ENCODE results near the gene SLC16A10.
A peak's percentile ranks its signal among the peaks of the same experiment; 100 is the strongest.
"Not testable (repeated sequence)": the region's sequence is repeated elsewhere in the genome, so short reads cannot be mapped to it uniquely, and the experiment has no call there.

Gene SLC16A10

DNA sequence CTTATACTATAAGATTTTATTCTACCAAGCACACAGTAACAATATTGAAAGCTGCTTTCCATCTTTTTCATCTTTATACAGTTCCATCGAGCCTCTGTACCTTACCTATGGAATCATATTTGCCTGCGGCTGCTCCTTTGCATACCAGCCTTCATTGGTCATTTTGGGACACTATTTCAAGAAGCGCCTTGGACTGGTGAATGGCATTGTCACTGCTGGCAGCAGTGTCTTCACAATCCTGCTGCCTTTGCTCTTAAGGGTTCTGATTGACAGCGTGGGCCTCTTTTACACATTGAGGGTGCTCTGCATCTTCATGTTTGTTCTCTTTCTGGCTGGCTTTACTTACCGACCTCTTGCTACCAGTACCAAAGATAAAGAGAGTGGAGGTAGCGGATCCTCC lies 89.8 kb downstream of the SLC16A10 start:
- Mint-ChIP-seq H3K4me3 (no peak overlapping the region), H3K27ac (no peak overlapping the region), H3K4me1 (no peaks in the 10 kb centered on the region), H3K36me3 (no peaks in the 10 kb centered on the region), H3K9me3 (no peaks in the 10 kb centered on the region)
- DNase-seq (ENCODE audit: low spot score in 2 of 2) (no peak), ATAC-seq (no peak)

DNA sequence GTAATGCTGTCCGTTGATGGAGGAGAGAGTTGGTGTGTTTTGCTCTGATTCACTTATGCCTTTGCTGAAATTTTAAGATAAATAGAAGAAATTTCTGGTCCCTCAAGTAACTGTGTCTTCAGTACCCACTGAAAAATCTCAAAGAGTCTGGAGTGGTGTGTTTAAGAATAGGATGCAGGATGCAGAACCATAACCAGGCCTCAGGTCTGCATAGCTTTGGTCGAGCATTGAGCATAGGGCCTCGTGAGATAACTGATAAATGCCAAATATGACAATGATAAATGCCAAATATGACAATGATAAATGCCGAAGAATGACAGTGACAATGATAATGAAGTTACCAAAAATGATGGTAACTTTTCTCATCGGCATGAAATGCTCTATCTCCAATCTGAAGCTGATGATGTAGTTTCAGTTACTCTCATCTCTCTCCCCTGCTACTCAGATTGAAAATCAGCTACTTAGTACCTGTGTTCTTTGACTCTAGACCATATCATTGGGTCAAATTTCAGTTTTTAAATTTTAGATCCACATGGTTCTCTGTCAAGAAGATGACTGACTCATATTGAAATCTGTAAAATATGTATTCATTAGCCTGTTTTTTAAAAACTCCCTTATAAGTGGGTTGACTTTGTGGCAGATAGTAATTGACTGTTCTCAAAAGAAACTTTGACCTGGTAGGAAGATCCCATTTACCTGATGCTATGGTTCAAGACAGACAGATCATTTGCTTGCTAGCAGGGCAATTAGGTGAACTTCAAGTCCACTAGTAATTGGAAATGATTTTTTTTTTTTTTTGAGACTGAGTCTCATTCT lies 96.6 kb downstream of the SLC16A10 start:
- H3K4me3 Mint-ChIP-seq: no peak overlapping the region
- no peak overlapping the region for H3K27ac Mint-ChIP-seq
- no peaks in the 10 kb centered on the region for H3K9me3 Mint-ChIP-seq
- no peaks in the 10 kb centered on the region for H3K36me3 Mint-ChIP-seq
- DNase-seq (ENCODE audit: low spot score in 2 of 2) (no peak), ATAC-seq (peak; percentile 88)
- no peaks in the 10 kb centered on the region for H3K4me1 Mint-ChIP-seq

DNA sequence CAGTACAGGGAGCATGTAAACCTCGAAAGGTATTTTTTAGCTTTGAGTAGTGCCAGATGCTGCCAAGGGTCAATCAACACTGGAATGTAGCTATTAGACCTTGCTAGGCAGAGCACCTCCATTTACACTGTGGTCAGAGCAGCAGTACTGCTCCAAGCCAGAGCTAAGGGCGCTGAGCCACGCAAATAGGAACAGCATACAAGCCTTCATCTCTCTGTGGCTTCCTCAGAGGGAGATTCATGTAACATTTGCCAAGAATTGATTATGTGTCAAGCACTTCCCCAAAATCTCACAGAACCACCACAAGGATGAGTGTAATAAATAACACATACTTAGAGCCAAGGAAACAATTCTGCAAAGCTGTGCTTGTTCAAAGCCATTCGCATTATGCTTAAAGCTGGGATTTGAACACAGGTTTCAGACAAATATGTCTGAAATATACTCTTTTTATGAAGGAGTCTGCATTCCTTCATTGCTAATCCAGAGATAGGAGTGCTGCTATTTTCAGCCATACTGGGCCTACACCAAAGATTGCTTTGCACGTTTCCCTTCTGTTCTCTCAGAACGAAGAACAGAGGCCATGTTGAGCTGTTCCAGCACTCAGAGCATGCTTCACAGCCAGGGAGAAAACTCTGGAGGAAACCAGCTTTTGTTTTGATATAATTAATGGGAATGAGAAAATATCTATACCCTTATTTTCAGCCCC lies 97.7 kb downstream of the SLC16A10 start:
- H3K36me3 Mint-ChIP-seq: no peaks in the 10 kb centered on the region
- no peaks in the 10 kb centered on the region for H3K9me3 Mint-ChIP-seq
- DNase-seq (ENCODE audit: low spot score in 2 of 2): no peak
- H3K27ac Mint-ChIP-seq: no peak overlapping the region
- H3K4me3 Mint-ChIP-seq: no peak overlapping the region
- no peak for ATAC-seq
- no peaks in the 10 kb centered on the region for H3K4me1 Mint-ChIP-seq

DNA sequence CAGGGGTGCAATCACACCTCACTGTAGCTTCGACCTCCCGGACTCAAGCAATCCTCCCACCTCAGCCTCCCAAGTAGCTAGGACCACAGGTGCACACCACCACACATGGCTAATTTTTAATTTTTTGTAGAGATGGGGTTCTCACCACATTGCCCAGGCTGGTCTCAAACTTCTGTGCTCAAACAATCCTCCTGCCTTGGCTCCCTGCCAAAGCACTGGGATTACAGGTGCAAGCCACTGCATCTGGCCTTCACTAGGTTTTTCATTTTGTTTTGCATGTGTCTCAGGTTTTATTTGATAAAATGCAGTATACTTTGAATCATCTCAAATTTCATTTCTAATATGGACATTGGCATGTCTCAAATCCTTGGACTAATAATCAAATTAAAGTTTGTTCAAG lies 98.7 kb downstream of the SLC16A10 start:
- DNase-seq (ENCODE audit: low spot score in 2 of 2): no peak
- H3K36me3 Mint-ChIP-seq: no peaks in the 10 kb centered on the region
- peaks cover 1% of the 10 kb centered on the region for H3K9me3 Mint-ChIP-seq
- no peaks in the 10 kb centered on the region for H3K4me1 Mint-ChIP-seq
- no peak overlapping the region for H3K27ac Mint-ChIP-seq
- no peak for ATAC-seq
- H3K4me3 Mint-ChIP-seq: no peak overlapping the region

DNA sequence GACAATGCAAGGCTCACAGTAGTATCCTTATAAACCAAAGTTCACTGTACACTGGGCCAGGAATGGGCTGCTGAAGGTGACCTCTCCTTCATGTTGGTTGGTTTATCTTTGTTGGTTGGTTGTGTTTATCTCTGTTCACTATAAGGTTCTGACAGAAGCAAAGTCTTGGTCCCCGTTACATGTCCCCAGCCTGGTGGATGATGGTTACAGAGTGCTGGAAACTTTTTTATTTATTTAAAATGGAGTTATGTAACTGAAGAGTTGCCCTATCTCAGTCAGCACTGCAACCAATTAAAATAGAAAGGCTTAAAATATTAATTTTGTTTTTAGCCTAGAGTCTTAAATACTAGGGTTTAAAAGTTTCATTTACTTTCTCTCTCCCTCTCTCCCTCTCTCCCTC lies 100.6 kb downstream of the SLC16A10 start:
- H3K36me3 Mint-ChIP-seq: no peaks in the 10 kb centered on the region
- no peak overlapping the region for H3K27ac Mint-ChIP-seq
- DNase-seq (ENCODE audit: low spot score in 2 of 2) (no peak), ATAC-seq (no peak)
- peaks cover 3% of the 10 kb centered on the region for H3K9me3 Mint-ChIP-seq
- no peak overlapping the region for H3K4me3 Mint-ChIP-seq
- H3K4me1 Mint-ChIP-seq: no peaks in the 10 kb centered on the region

DNA sequence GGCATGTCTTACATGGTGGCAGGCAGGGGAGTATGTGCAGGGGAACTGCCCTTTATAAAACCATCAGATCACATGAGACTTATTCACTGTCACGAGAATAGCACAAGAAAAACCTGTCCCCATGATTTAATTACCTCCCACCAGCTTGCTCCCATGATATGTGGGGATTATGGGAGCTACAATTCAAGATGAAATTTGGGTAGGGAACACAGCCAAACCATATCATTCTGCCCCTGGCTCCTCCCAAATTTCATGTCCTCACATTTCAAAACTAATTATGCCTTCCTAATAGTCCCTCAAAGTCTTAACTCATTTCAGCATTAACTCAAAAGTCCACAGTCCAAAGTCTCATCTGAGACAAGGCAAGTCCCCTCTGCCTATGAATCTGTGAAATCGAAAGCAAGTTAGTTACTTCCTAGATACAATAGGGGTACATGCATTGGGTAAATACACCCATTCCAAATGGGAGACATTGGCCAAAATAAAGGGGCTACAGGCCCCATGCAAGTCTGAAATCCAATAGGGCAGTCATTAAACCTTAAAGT lies 102.4 kb downstream of the SLC16A10 start:
- not testable (repeated sequence) for H3K36me3 Mint-ChIP-seq; DNase-seq (ENCODE audit: low spot score in 2 of 2); H3K4me3 Mint-ChIP-seq; ATAC-seq; H3K27ac Mint-ChIP-seq; H3K4me1 Mint-ChIP-seq; H3K9me3 Mint-ChIP-seq

DNA sequence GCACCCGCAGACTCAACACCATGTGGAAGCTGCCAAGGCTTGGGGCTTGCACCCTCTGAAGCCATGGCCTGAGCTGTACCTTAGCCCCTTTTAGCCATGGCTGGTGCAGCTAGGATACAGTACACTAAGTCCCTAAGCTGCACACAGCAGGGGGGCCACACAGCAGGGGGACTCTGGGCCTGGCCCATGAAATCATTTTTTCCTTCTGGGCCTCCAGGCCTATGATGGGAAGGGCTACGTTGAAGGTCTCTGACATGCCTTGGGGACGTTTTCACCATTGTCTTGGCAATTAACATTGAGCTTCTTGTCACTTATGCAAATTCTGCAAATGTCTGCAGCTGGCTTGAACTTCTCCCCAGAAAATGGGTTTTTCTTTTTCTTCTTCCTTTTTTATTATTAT lies 103.3 kb downstream of the SLC16A10 start:
- no peak overlapping the region for H3K27ac Mint-ChIP-seq
- no peaks in the 10 kb centered on the region for H3K4me1 Mint-ChIP-seq
- ATAC-seq (no peak), DNase-seq (ENCODE audit: low spot score in 2 of 2) (no peak)
- H3K9me3 Mint-ChIP-seq: peaks cover 3% of the 10 kb centered on the region
- no peaks in the 10 kb centered on the region for H3K36me3 Mint-ChIP-seq
- H3K4me3 Mint-ChIP-seq: no peak overlapping the region

DNA sequence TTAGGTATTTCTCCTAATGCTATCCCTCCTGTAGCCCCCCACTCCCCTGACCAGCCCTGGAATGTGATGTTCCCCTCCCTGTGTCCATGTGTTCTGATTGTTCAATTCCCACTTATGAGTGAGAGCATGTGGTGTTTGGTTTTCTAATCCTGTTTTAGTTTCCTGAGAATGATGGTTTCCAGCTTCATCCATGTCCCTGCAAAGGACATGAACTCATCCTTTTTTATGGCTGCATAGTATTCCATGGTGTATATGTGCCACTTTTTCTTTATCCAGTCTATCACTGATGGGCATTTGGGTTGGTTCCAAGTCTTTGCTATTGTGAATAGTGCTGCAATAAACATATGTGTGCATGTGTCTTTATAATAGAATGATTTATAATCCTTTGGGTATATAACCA lies 103.8 kb downstream of the SLC16A10 start:
- DNase-seq (ENCODE audit: low spot score in 2 of 2); ATAC-seq; H3K4me1 Mint-ChIP-seq; H3K27ac Mint-ChIP-seq; H3K36me3 Mint-ChIP-seq; H3K9me3 Mint-ChIP-seq; H3K4me3 Mint-ChIP-seq: not testable (repeated sequence)

DNA sequence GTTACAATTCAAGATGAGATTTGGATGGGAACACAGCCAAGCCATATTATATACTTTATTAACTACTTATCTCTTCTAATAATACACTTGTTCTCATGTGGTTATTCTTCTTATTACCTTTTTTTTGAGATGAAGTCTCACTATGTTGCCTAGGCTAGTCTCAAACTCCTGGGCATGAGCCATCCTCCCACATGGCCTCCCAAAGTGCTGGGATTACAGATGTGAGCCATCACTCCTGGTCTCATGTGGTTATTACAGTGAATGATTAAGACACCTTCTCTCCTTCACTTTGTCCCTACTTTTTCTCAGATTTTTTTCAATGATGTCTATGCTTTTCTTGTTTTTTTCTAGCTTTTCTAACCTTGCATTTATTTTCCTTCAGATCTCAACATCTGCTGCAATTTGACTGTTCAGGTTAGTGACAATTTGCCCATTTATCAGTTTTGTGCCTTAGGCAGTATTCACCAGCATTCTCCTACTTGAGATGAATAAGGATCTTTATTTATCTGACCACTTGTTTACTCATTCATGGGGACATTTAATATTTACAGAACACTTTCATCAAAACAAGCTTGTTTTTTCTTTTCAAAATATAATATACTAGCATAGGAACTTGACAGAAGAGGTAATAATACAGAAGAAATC lies 105.7 kb downstream of the SLC16A10 start:
- Mint-ChIP-seq H3K4me1 (no peaks in the 10 kb centered on the region), H3K27ac (no peak overlapping the region), H3K9me3 (peaks cover 3% of the 10 kb centered on the region), H3K4me3 (no peak overlapping the region), H3K36me3 (no peaks in the 10 kb centered on the region)
- ATAC-seq (no peak), DNase-seq (ENCODE audit: low spot score in 2 of 2) (no peak)

DNA sequence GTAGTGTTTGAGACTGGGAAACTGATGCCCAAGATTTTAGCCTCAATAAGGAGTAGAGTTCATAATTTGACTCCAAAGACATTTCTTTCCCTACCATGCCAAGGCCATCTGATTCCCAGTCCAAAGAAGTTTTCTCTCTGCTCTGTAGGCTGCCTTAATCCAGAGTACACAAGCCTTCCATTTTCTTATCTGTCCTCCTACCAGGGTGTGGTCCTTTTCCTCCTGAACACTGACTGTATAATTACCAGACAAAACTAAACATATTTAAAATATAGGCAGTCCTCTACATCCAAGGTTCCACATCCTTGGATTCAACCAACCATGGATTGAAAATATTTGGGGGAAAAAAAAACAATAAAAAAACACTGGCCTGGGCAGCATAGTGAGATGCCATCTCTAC lies 108.4 kb downstream of the SLC16A10 start:
- no peaks in the 10 kb centered on the region for H3K36me3 Mint-ChIP-seq
- H3K27ac Mint-ChIP-seq: no peak overlapping the region
- H3K9me3 Mint-ChIP-seq: peaks cover 3% of the 10 kb centered on the region
- H3K4me1 Mint-ChIP-seq: no peaks in the 10 kb centered on the region
- DNase-seq (ENCODE audit: low spot score in 2 of 2) (no peak), ATAC-seq (no peak)
- H3K4me3 Mint-ChIP-seq: no peak overlapping the region

DNA sequence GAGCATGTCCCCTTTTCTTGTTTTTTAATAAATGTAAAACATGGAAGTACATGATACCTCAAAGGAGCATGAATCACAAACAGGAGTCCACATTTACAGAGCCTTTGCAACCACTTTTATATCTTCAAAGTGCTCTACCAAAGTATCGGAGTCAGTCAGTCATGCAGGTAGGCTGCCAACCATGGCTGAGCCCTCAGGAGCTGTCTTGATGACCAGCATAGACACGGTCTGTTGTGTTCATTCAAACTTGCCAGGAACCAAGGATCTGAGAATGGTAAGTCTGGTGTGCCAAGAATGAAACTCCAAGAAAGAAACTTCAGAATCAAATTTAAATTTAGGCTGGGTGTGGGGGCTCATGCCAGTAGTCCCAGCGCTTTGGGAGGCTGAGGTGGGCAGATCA lies 111.5 kb downstream of the SLC16A10 start:
- Mint-ChIP-seq H3K4me3 (no peak overlapping the region), H3K36me3 (no peaks in the 10 kb centered on the region), H3K27ac (no peak overlapping the region), H3K9me3 (no peaks in the 10 kb centered on the region), H3K4me1 (no peaks in the 10 kb centered on the region)
- DNase-seq (ENCODE audit: low spot score in 2 of 2) (no peak), ATAC-seq (no peak)

DNA sequence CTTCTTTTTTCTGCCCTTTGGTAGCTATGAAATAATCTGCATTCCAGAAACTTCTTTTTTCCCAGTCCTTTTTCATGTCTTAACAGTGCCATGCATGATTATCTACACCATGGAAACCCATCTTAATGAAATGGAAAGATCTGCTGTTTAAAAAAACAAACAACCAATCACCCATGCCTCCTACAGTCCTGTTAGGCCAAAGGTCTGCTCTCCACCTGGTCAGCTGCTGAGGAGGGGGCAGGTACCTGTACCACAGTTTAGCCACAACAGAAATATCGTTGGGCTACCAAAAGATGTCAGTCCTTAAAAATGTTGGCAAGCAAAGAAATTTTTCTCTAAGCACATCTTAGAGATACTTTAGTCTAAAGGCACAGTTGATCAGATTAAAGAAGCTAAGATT lies 112.6 kb downstream of the SLC16A10 start:
- H3K4me3 Mint-ChIP-seq: no peak overlapping the region
- DNase-seq (ENCODE audit: low spot score in 2 of 2) (no peak), ATAC-seq (no peak)
- H3K36me3 Mint-ChIP-seq: no peaks in the 10 kb centered on the region
- H3K27ac Mint-ChIP-seq: no peak overlapping the region
- no peaks in the 10 kb centered on the region for H3K4me1 Mint-ChIP-seq
- H3K9me3 Mint-ChIP-seq: no peaks in the 10 kb centered on the region

DNA sequence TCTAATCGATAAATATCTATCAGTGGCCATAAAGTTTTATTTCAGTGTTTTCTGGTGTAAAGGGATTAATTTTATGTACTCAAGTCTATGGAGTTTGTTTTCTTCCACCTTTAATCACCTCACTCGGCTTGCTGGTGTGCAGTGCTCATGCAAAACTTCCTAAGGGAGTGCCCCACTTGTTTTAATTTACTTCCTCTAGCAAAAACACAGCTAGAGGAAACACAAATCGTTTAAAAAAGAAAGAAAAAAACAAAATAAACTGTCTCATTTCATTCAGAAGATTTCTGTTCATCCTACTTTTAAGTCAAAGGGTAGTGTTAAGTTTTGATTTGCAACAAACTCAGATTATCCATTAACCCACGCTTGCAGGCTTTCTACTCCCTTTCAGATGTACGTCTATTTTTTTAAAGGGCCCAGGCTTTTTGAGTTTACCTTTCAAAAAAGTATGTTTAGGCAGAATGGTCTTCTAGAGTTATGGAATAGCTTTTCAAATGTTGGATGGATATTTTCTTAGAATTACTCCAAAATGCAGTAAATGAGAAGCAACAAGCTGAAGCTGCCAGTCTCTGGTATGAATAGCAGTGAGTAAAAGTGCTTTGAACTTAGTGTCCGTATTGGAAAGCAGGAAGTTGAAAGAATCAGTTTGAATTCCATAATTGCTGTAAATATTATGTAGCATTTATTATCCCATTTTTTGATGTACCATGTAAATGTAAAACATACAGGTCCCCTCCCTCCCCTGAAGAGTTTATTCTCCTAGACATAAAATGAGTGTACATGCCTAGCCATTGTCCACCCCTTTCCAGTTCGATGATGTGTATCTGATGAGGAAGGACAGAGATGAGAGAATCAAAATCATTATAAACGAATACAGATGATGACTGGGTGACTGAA lies 113.3 kb downstream of the SLC16A10 start:
- ATAC-seq (no peak), DNase-seq (ENCODE audit: low spot score in 2 of 2) (no peak)
- H3K36me3 Mint-ChIP-seq: no peaks in the 10 kb centered on the region
- no peaks in the 10 kb centered on the region for H3K4me1 Mint-ChIP-seq
- no peaks in the 10 kb centered on the region for H3K9me3 Mint-ChIP-seq
- no peak overlapping the region for H3K27ac Mint-ChIP-seq
- no peak overlapping the region for H3K4me3 Mint-ChIP-seq

DNA sequence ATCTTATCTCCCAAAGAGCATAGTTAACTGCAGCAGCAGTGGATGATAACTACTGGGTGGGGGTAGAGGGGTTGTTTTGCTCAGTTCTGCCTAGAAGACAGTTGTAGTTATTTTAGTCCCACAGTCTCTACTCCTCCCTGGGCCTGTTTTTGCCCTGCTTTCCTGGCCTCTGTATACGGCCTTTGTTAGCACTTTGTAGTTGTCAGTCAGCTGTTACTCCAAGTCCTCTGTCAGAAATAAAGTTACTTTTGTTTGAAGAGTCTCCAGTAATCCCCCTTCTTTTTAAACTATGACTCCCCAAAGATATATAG lies 113.9 kb downstream of the SLC16A10 start:
- ATAC-seq (no peak), DNase-seq (ENCODE audit: low spot score in 2 of 2) (no peak)
- Mint-ChIP-seq H3K36me3 (no peaks in the 10 kb centered on the region), H3K4me3 (no peak overlapping the region), H3K27ac (no peak overlapping the region), H3K4me1 (no peaks in the 10 kb centered on the region), H3K9me3 (no peaks in the 10 kb centered on the region)

DNA sequence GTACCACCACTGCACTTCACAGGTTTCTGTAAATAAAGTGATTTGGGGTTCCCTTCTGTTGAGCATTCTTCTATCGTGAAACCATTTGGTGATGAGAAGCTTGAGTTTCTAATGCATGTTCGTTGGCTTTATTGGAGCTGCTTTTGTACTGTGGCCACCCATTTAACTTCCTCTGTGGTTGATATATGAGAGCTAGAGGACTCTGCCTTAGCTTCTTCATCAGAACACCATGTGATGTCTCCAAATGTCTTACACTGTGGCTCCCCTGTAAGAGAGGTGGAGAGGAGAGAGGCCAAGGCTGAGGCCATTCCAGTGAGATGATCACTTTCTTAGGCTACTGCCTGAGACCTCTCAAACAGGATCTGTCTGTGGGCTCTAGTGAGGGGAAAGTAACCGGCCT lies 114.5 kb downstream of the SLC16A10 start:
- H3K27ac Mint-ChIP-seq: no peak overlapping the region
- H3K4me3 Mint-ChIP-seq: no peak overlapping the region

More for the DNA sequence above, 114.5 kb downstream of the SLC16A10 start:
- H3K4me1 Mint-ChIP-seq: no peaks in the 10 kb centered on the region
- ATAC-seq (no peak), DNase-seq (ENCODE audit: low spot score in 2 of 2) (no peak)
- H3K36me3 Mint-ChIP-seq: no peaks in the 10 kb centered on the region
- H3K9me3 Mint-ChIP-seq: no peaks in the 10 kb centered on the region

Measured in stimulated activated effector memory CD8-positive, alpha-beta T cell treated with anti-CD3 and anti-CD28 coated beads, Interleukin-12 subunit alpha, Interleukin-12 subunit beta, amount 100 ng/mL, for 72 hours (primary cell).